K562 (cell line): Measurements from ENCODE around the gene UCP3. TPM values are rescaled to one million over a fixed set of nuclear protein-coding genes. Genes with fewer than 3 reads are reported as not detected.
A peak's percentile ranks its signal among the peaks of the same experiment; 100 is the strongest.

Experiments
- CBFA2T3 ChIP-seq: fragments of 450-650 bp; IDR thresholded peaks from 2 replicates; pipeline ENCODE4 v1.6.1; 2017
- CBX3 ChIP-seq, 2 experiments: IDR thresholded peaks; 1 replicate in 1 of 2; 2 replicates in 1 of 2; pipeline ENCODE4 v1.6.1; 2012; ENCODE audit warnings: inconsistent platforms in 2 of 2, low read length in 2 of 2, borderline replicate concordance in 1 of 2, control low read depth in 1 of 2
- DEAF1 ChIP-seq: fragments of 450-650 bp; formaldehyde crosslinking; IDR thresholded peaks from 2 replicates; pipeline ENCODE4 v1.4.0; 2020; ENCODE audit warnings: mild to moderate bottlenecking, moderate library complexity
- ETV6 ChIP-seq, 3 experiments: fragments of 150-350 bp in 1 of 3; sonication (generic) in 1 of 3; formaldehyde crosslinking in 1 of 3; IDR thresholded peaks; 2 replicates each; pipeline versions ENCODE4 v1.6.1 to v1.8.0; 2014 to 2022; ENCODE audit warnings: borderline replicate concordance in 2 of 3, low read depth in 2 of 3, antibody characterized with exemption in 1 of 3, low read length in 1 of 3, mild to moderate bottlenecking in 1 of 3, missing genetic modification reagents in 1 of 3
- FOXK2 ChIP-seq, 2 experiments: fragments of 450-650 bp; IDR thresholded peaks in 1 of 2; conservative IDR thresholded peaks in 1 of 2; 2 replicates each; pipeline ENCODE4 v1.6.1; 2016; ENCODE audit warnings: low read depth in 2 of 2, mild to moderate bottlenecking in 1 of 2
- FOXO4 ChIP-seq: fragments of 450-650 bp; formaldehyde crosslinking; IDR thresholded peaks from 2 replicates; pipeline ENCODE4 v1.4.0; 2020; ENCODE audit warnings: mild to moderate bottlenecking, moderate library complexity
- KAT8 ChIP-seq: fragments of 450-650 bp; IDR thresholded peaks from 2 replicates; pipeline ENCODE4 v1.6.1; 2016; ENCODE audit warnings: low read depth, mild to moderate bottlenecking
- KLF1 ChIP-seq: fragments of 450-650 bp; IDR thresholded peaks from 2 replicates; pipeline ENCODE4 v1.6.1; 2016; ENCODE audit warnings: missing genetic modification characterization, missing compliant biosample characterization
- PRDM10 ChIP-seq: fragments of 450-650 bp; IDR thresholded peaks from 2 replicates; pipeline ENCODE4 v1.6.1; 2018; ENCODE audit not compliant: partially characterized antibody
- RBM39 ChIP-seq: fragments of 200-400 bp; formaldehyde crosslinking; optimal IDR thresholded peaks from 2 replicates; pipeline ENCODE3; 2018; ENCODE audit warnings: low read depth, low read length
- RNF2 ChIP-seq: sonication (generic); IDR thresholded peaks from 2 replicates; pipeline ENCODE4 v1.6.1; 2016
- SMARCE1 ChIP-seq: fragments of 450-650 bp; IDR thresholded peaks from 2 replicates; pipeline ENCODE4 v1.7.1; 2016; ENCODE audit warnings: mild to moderate bottlenecking
- TAF1 ChIP-seq: IDR thresholded peaks from 2 replicates; pipeline ENCODE4 v1.6.1; 2011; ENCODE audit warnings: mild to moderate bottlenecking, low read length, moderate library complexity; ENCODE audit not compliant: insufficient read depth, control insufficient read depth, severe bottlenecking; ENCODE audit errors: extremely low read depth
- ZBTB1 ChIP-seq: sonication (generic); formaldehyde crosslinking; IDR thresholded peaks from 2 replicates; pipeline ENCODE4 v1.8.1; 2023; ENCODE audit warnings: missing genetic modification reagents, low read depth, mild to moderate bottlenecking, borderline replicate concordance
- ZNF124 ChIP-seq: sonication (generic); formaldehyde crosslinking; IDR thresholded peaks from 2 replicates; pipeline ENCODE4 v1.8.1; 2022; ENCODE audit warnings: missing genetic modification reagents
- ZNF217 ChIP-seq: sonication (generic); formaldehyde crosslinking; IDR thresholded peaks from 2 replicates; pipeline ENCODE4 v1.8.0; 2022; ENCODE audit warnings: mild to moderate bottlenecking, missing genetic modification reagents
- ZNF668 ChIP-seq: fragments of 250-450 bp; sonication (Bioruptor Pico); IDR thresholded peaks from 2 replicates; pipeline ENCODE4 v1.8.0; 2022; ENCODE audit warnings: mild to moderate bottlenecking, inconsistent platforms
- polyA plus RNA-seq, 8 experiments: library from polyadenylated mRNA; depleted of rRNA in 4 of 8; stranded (reverse) in 5 of 8; unstranded in 3 of 8; fragments of >200 nt; fragmentation: Nextera tagmentation in 2 of 8; fragmentation: Illumina TruSeq in 1 of 8; extraction: Ambion mirVana in 2 of 8; extraction: Trizol in 1 of 8; gene quantifications; 2 replicates each; pipeline versions ENCODE4 v1.2.1 to v1.2.3, GENCODE V29; 2011 to 2014; ENCODE audit warnings: inconsistent platforms in 1 of 8, missing spikeins in 1 of 8
- total RNA-seq, 7 experiments: library from RNA; depleted of rRNA in 6 of 7; stranded (reverse); fragments of >200 nt in 6 of 7; fragmentation: Illumina TruSeq in 2 of 7; extraction: Trizol in 2 of 7; gene quantifications; 2 replicates each; pipeline versions ENCODE4 v1.2.1 to v1.2.3, GENCODE V29; 2011 to 2021; ENCODE audit warnings: low replicate concordance in 1 of 7

Gene UCP3
- total and polyA plus RNA-seq, 9 of the 15 experiments (the other 6 are each of a cell fraction or from before 2014, with no cell fraction given), result 0.05 to 0.65 (median 0.25) TPM; not detected in 2

- TF ChIP-seq ZNF668 (CRISPR knock-in tag) (0 out of 2 replicates have a peak, but pooled peaks have one; percentile 82), ZNF217 (CRISPR knock-in tag) (no peak), KLF1 (no peak), CBX3 (IDR thresholded peaks at IDR 0.05; ENCODE audit: borderline replicate concordance in 1 of 2, low read length in 2 of 2) (peak in 1 of 2 experiments; percentile 82; a peak in 2 of 3 replicates), ZNF124 (no peak), SMARCE1 (peak; percentile 65), RBM39 (no peak), CBFA2T3 (peak; percentile 42), DEAF1 (CRISPR knock-in tag) (no peak), ZBTB1 (peak; percentile 77), PRDM10 (peak; percentile 79), KAT8 (no peak), ETV6 (IDR thresholded peaks at IDR 0.05; ENCODE audit: borderline replicate concordance in 1 of 2, low read depth in 2 of 2, low read length in 1 of 2) (no peak; a peak in 1 of 4 replicates), ETV6 (CRISPR knock-in tag; IDR thresholded peaks at IDR 0.05; ENCODE audit: borderline replicate concordance) (no peak), FOXK2 (conservative IDR thresholded peaks at IDR 0.05 in 1 of 2, IDR thresholded peaks at IDR 0.05 in 1 of 2; ENCODE audit: low read depth in 2 of 2) (peak; percentile 91 to 93), RNF2 (peak; percentile 55), TAF1 (peak; percentile 38), FOXO4 (peak; percentile 71; the same call in 1 of the 2 replicates)
Measured at GRCh38 chr11:73982990-73983740, 25.7 kb downstream of the UCP3 start (continued).
